GM19023 (cell line): ENCODE results near the gene RAB11FIP4.

ENCODE experiments used
- ATAC-seq: cut with Tn5 transposase; IDR thresholded peaks from one replicate; pipeline ENCODE4 v1.9.1; 2021; ENCODE audit warnings: mild to moderate bottlenecking, moderate library complexity; ENCODE audit not compliant: unreplicated experiment

Gene RAB11FIP4

DNA sequence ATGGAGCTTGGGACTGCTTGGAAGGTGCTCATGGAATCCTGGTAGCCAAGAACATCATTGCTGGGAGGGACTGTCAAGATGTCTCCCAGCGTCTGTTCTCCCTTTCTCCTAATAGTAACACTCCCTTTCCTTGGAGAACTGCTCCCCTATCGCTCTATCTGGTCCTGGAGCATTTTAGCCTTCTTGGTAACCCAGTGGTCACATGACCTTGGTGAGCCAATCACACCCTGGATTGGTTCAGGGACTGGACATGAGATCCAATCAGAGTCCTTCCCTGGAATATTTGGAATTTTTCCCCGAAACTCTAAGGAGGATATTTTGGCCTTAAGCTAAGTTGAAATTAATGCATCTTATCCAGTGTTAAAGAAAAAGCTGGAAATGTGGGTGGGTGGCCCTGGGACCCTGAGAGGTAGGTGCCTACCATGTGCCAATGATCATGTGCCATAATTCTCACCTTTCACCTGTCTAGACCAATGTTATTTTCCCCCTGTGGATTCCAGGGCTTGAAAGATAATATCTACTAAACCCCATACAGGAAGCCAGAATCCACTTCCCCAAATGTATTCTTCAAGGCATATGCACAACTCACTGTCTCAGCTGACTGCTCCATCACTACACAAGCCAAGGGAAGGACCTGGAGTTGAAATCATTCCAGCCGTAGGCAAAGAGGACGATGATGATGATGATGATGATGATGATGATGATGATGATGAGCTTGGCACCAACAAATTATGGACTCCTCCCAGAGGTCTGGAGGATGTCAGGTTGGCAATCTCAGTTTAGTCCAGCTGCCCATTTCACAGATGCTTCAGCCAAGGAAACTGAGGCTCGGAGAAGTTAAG is 193.2 kb downstream of the RAB11FIP4 start:
- ATAC-seq = no peak

DNA sequence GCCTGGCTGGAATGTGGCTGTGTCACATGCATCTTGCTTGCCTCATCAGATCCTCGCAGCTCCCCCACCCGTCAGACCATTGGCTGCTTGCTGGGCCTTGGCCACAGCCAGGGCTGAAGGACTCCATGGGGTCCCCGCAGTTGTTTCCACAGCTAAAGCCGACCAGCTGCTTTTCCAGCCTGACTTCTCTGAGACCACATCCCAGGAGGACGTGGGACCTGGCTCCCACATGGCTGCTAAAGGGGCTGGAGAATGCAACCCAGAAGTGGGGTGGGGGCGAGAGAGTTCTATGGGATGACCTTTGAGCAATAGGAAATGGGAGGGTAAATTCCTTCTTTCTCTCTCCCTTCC is 193.8 kb downstream of the RAB11FIP4 start:
- no peak for ATAC-seq

DNA sequence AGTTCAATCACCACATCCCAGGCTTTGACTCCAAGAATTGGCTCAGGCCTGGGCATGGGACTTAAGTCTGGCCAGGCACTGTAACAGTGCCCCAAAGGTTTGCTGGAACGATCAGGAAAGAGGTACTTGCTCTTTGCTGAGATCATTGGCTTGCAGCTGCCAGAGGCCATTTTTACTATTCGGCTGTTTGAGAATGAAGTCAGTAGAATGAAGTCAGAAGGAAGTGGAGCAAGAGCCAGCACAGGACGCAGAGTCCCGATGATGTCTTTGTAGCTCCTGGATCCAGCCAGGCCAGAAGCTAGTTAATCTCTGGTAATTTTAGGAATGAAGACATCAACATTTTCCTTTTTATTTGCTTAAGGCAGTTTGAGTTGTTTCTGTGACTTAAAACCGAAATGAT is 195.5 kb downstream of the RAB11FIP4 start:
- ATAC-seq = no peak

DNA sequence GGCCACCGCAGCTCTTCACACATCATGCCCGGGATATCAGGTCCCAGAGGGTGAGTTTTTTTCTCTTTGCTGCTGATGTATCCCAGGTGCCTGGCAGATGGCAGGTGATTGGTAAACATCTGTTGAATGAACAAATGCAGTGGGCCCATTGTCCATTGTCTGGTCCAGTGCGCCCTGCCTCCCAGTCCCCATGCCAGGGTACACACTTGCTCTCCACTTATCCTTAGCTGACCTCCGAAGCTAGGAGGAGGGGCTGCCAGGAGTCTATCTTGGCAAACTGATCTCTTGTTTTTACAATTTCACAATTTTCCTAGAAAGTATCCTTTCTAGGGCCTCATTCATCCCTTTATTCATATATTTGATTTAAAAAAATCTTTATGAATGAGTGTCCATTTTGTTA is 196.0 kb downstream of the RAB11FIP4 start:
- ATAC-seq = no peak
